Activated naive CD4-positive, alpha-beta T cell treated with anti-CD3 and anti-CD28 coated beads, Interleukin-2, amount 10 ng/mL, durations not matched to agents 7 days and 5 days (primary cell): Measurements from ENCODE around the gene NYAP1.
"Not testable (repeated sequence)": the region's sequence is repeated elsewhere in the genome, so short reads cannot be mapped to it uniquely, and the experiment has no call there.

Experiments used
- CTCF ChIA-PET: fragments of 350-600 bp; sonication (Branson Sonifier 250); formaldehyde crosslinking; loops from one replicate; lab custom pipeline; 2021; ENCODE audit warnings: antibody characterized with exemption; lab: Charles Lee
- DNase-seq: peaks from one replicate; pipeline ENCODE4 v3.0.0-alpha.2; 2020
- H3K27ac Mint-ChIP-seq: one replicate; pipeline ENCODE4 v1.8.0; 2021; ENCODE audit warnings: mild to moderate bottlenecking, moderate library complexity, mixed read lengths
- H3K27me3 Mint-ChIP-seq: one replicate; pipeline ENCODE4 v1.8.0; 2021; ENCODE audit warnings: mild to moderate bottlenecking, mixed read lengths
- H3K36me3 Mint-ChIP-seq: one replicate; pipeline ENCODE4 v1.8.0; 2021; ENCODE audit warnings: mixed read lengths
- H3K4me1 Mint-ChIP-seq: one replicate; pipeline ENCODE4 v1.8.0; 2021; ENCODE audit warnings: mixed read lengths
- H3K4me3 Mint-ChIP-seq: one replicate; pipeline ENCODE4 v1.8.0; 2021; ENCODE audit warnings: mild to moderate bottlenecking, moderate library complexity, mixed read lengths
- H3K9me3 Mint-ChIP-seq: one replicate; pipeline ENCODE4 v1.8.0; 2021; ENCODE audit warnings: mixed read lengths

The NYAP1 gene

GRCh38 chr7:100483722-100484672, at the start of gene NYAP1:
Gene NYAP1, plus strand, starts transcription at chr7:100483927. Its CDS starts 1,385 bp downstream, at chr7:100485312.
- H3K36me3 Mint-ChIP-seq = peaks cover under 1% of the 10 kb centered on the region
- peaks cover 23% of the 10 kb centered on the region for H3K27me3 Mint-ChIP-seq

GRCh38 chr7:100434297-100435144, 49.2 kb upstream of the NYAP1 start:
- CTCF ChIA-PET = interaction anchor here (0.8 to 1.3 kb wide), 3 partner anchors 21 to 126 kb away, joined by 3 to 4 read pairs (median 4); no protein-coding TSS in a partner anchor
- Mint-ChIP-seq H3K36me3 (peaks cover 51% of the 10 kb centered on the region), H3K4me1 (peaks cover 58% of the 10 kb centered on the region), H3K9me3 (no peaks in the 10 kb centered on the region), H3K27ac (peak overlapping the region; percentile 94), H3K27me3 (peaks cover 3% of the 10 kb centered on the region), H3K4me3 (peak overlapping the region; percentile 88)
- no peak for DNase-seq

More at GRCh38 chr7:100483722-100484672, at the start of gene NYAP1:
- peak within 1 kb of the TSS; percentile 83 for H3K4me3 Mint-ChIP-seq
- H3K9me3 Mint-ChIP-seq = no peaks in the 10 kb centered on the region
- peaks cover 23% of the 10 kb centered on the region for H3K4me1 Mint-ChIP-seq
- CTCF ChIA-PET = interaction anchor here (1.2 to 2.2 kb wide), 4 partner anchors 62 to 80 kb away, joined by 3 to 18 read pairs (median 6); no protein-coding TSS in a partner anchor
- DNase-seq = peak; percentile 69
- no peak within 1 kb of the TSS for H3K27ac Mint-ChIP-seq

- peak; percentile 68 for DNase-seq
- H3K4me3 Mint-ChIP-seq = peak overlapping the region; percentile 88
- H3K27me3 Mint-ChIP-seq = no peaks in the 10 kb centered on the region
- no peaks in the 10 kb centered on the region for H3K9me3 Mint-ChIP-seq
- CTCF ChIA-PET = interaction anchor here (1.3 to 2.6 kb wide), 2 partner anchors 15 to 124 kb away, joined by 4 to 11 read pairs; no protein-coding TSS in a partner anchor
- peaks cover 44% of the 10 kb centered on the region for H3K36me3 Mint-ChIP-seq
- H3K27ac Mint-ChIP-seq = peak overlapping the region; percentile 98
- peaks cover 52% of the 10 kb centered on the region for H3K4me1 Mint-ChIP-seq
Measured at GRCh38 chr7:100435401-100436304, 48.1 kb upstream of the NYAP1 start.

GRCh38 chr7:100437150-100438100, 46.3 kb upstream of the NYAP1 start:
- H3K9me3 Mint-ChIP-seq = no peaks in the 10 kb centered on the region
- H3K27ac Mint-ChIP-seq = peak overlapping the region; percentile 98
- H3K4me1 Mint-ChIP-seq = peaks cover 34% of the 10 kb centered on the region
- no peaks in the 10 kb centered on the region for H3K27me3 Mint-ChIP-seq
- H3K4me3 Mint-ChIP-seq = peak overlapping the region; percentile 21
- CTCF ChIA-PET = interaction anchor here (0.9 to 2.6 kb wide), 2 partner anchors 13 to 254 kb away, joined by 4 to 11 read pairs; no protein-coding TSS in a partner anchor
- peaks cover 34% of the 10 kb centered on the region for H3K36me3 Mint-ChIP-seq
- no peak for DNase-seq

- H3K27me3 Mint-ChIP-seq = no peaks in the 10 kb centered on the region
- CTCF ChIA-PET = interaction anchor here (2.6 kb wide), 1 partner anchor 12 kb away, joined by 11 read pairs; no protein-coding TSS in a partner anchor
Measured at GRCh38 chr7:100438172-100438571, 45.6 kb upstream of the NYAP1 start.

GRCh38 chr7:100438731-100439130, 45.0 kb upstream of the NYAP1 start:
- DNase-seq, H3K9me3 Mint-ChIP-seq, H3K4me3 Mint-ChIP-seq, H3K27ac Mint-ChIP-seq, H3K27me3 Mint-ChIP-seq: not testable (repeated sequence)
- CTCF ChIA-PET = interaction anchor here (0.7 kb wide), 1 partner anchor 30 kb away, joined by 3 read pairs; no protein-coding TSS in a partner anchor
- H3K4me1 Mint-ChIP-seq = peaks cover 27% of the 10 kb centered on the region
- peaks cover 21% of the 10 kb centered on the region for H3K36me3 Mint-ChIP-seq

More at GRCh38 chr7:100438172-100438571, 45.6 kb upstream of the NYAP1 start:
- Mint-ChIP-seq H3K4me1 (peaks cover 31% of the 10 kb centered on the region), H3K4me3 (no peak overlapping the region), H3K9me3 (no peaks in the 10 kb centered on the region), H3K36me3 (peaks cover 27% of the 10 kb centered on the region), H3K27ac (no peak overlapping the region)
- DNase-seq = no peak

- DNase-seq, H3K4me3 Mint-ChIP-seq, H3K27me3 Mint-ChIP-seq, H3K9me3 Mint-ChIP-seq, H3K27ac Mint-ChIP-seq: not testable (repeated sequence)
- CTCF ChIA-PET = interaction anchor here (0.7 to 0.9 kb wide), 2 partner anchors 11 to 30 kb away, joined by 3 read pairs; no protein-coding TSS in a partner anchor
- Mint-ChIP-seq H3K4me1 (peaks cover 24% of the 10 kb centered on the region), H3K36me3 (peaks cover 16% of the 10 kb centered on the region)
Measured at GRCh38 chr7:100439244-100439643, 44.5 kb upstream of the NYAP1 start.

- no peak overlapping the region for H3K4me3 Mint-ChIP-seq
- H3K27me3 Mint-ChIP-seq = no peaks in the 10 kb centered on the region
- peaks cover 31% of the 10 kb centered on the region for H3K4me1 Mint-ChIP-seq
- CTCF ChIA-PET = no interaction called here
- H3K36me3 Mint-ChIP-seq = no peaks in the 10 kb centered on the region
- no peaks in the 10 kb centered on the region for H3K9me3 Mint-ChIP-seq
- H3K27ac Mint-ChIP-seq = no peak overlapping the region
- DNase-seq = no peak
Measured at GRCh38 chr7:100441641-100442535, 41.8 kb upstream of the NYAP1 start.

- Mint-ChIP-seq H3K4me1 (peaks cover 30% of the 10 kb centered on the region), H3K27ac (peak overlapping the region; percentile 81), H3K27me3 (no peaks in the 10 kb centered on the region), H3K36me3 (no peaks in the 10 kb centered on the region), H3K9me3 (no peaks in the 10 kb centered on the region), H3K4me3 (no peak overlapping the region)
- CTCF ChIA-PET = no interaction called here
- DNase-seq = no peak
Measured at GRCh38 chr7:100443096-100443840, 40.5 kb upstream of the NYAP1 start.

- H3K27ac Mint-ChIP-seq = peak overlapping the region; percentile 82
- H3K9me3 Mint-ChIP-seq = no peaks in the 10 kb centered on the region
- H3K27me3 Mint-ChIP-seq = peaks cover 4% of the 10 kb centered on the region
- no peaks in the 10 kb centered on the region for H3K36me3 Mint-ChIP-seq
- CTCF ChIA-PET = interaction anchor here (0.8 to 1.7 kb wide), 4 partner anchors 9 to 75 kb away, joined by 3 to 6 read pairs (median 3); partner anchors contain the start of gene TSC22D4
- peaks cover 32% of the 10 kb centered on the region for H3K4me1 Mint-ChIP-seq
- DNase-seq = peak; percentile 32
- H3K4me3 Mint-ChIP-seq = no peak overlapping the region
Measured at GRCh38 chr7:100444311-100445278, 39.1 kb upstream of the NYAP1 start.
